OCI-LY7 (cell line): ENCODE results near the gene MEP1A.

ENCODE experiments used
- EZH2phosphoT487 ChIP-seq: fragments of 200-600 bp; sonication (generic); IDR thresholded peaks from 2 replicates; pipeline ENCODE4 v1.6.1; 2018; ENCODE audit warnings: low read depth, borderline replicate concordance, mild to moderate bottlenecking, mixed run types, antibody characterized with exemption, low read length, moderate library complexity, mixed read lengths
- TF ChIP-seq, protein P1 (sequence below): fragments of 200-600 bp; sonication (generic); conservative IDR thresholded peaks from 2 replicates; pipeline ENCODE4 v1.5.1; 2014; ENCODE audit warnings: mild to moderate bottlenecking, antibody characterized with exemption, low read length, moderate library complexity, mixed read lengths

DNA sequence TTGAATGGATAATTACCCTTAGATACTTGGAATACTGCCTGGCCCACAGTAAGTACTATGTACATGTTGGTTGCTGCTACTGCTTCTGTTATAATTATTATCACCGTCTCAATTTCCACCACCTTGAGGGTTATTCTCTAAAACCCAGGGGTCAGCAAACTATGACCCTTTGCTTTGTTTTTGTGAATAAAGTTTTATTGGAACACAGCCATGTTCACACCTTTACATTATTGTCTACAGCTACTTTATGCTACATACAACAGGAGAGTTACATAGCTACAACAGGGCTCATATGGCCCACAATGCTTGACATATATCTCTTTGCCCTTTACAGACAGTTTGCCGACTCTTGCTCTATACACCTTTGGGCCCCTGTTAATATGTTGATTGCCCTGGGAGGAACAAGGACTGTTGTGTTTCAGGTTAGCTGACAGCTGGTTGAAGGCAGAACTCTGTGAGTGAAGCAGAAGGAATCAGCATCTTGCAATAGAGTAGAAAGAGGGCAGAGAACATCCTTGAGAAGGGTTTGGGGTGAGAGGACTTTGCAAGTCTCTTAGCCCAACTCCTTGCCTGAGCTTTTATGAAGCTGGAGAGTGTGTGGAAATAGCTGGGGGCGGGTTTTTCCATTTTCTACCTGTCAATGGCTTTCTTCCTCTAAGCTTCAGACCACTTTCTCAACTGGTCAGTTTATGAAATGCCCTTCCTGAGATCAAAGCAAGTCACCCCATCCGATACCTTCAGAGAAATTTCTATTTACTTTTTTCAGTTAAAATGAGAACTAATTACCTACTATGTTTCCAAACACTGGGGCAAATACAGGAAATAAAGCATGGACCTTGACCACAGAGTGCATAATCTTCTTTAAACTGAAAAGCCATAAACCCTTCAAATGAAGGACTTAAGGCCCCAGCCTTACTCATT, 3.5 kb upstream of the MEP1A start:
- TF ChIP-seq, protein P1, sequence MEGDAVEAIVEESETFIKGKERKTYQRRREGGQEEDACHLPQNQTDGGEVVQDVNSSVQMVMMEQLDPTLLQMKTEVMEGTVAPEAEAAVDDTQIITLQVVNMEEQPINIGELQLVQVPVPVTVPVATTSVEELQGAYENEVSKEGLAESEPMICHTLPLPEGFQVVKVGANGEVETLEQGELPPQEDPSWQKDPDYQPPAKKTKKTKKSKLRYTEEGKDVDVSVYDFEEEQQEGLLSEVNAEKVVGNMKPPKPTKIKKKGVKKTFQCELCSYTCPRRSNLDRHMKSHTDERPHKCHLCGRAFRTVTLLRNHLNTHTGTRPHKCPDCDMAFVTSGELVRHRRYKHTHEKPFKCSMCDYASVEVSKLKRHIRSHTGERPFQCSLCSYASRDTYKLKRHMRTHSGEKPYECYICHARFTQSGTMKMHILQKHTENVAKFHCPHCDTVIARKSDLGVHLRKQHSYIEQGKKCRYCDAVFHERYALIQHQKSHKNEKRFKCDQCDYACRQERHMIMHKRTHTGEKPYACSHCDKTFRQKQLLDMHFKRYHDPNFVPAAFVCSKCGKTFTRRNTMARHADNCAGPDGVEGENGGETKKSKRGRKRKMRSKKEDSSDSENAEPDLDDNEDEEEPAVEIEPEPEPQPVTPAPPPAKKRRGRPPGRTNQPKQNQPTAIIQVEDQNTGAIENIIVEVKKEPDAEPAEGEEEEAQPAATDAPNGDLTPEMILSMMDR = no peak
- TF ChIP-seq EZH2phosphoT487 = no peak
